IMR-90 (cell line): ENCODE measurements around the gene ARV1. TPM values are rescaled to one million over a fixed set of nuclear protein-coding genes. Genes with fewer than 3 reads are reported as not detected.
A peak's percentile ranks its signal among the peaks of the same experiment; 100 is the strongest.

Experiments
- ATAC-seq: fragments of 200-7000 bp; cut with Tn5 transposase; 2 replicates; pipeline ENCODE4 v1.9.1; 2020; ENCODE audit warnings: low read depth, mild to moderate bottlenecking, moderate library complexity
- BruUV-seq: library from RNA; stranded (reverse); fragments of 400-500 nt; replicated peaks from 2 replicates; lab custom pipeline; 2021; lab: Mats Ljungman, UMichigan
- CTCF ChIA-PET: fragments of 300-600 bp; formaldehyde crosslinking; extraction: SDS; loops from one replicate; lab custom pipeline; 2021; ENCODE audit warnings: antibody characterized with exemption; lab: Yijun Ruan, JAX
- POLR2A ChIA-PET: fragments of 300-600 bp; sonication (Branson Sonifier 250); formaldehyde crosslinking; loops from one replicate; lab custom pipeline; 2022; ENCODE audit warnings: antibody characterized with exemption; ENCODE audit not compliant: unreplicated experiment; lab: Charles Lee
- DNase-seq: peaks from one replicate; pipeline ENCODE4 v3.0.0; 2013
- H2AFZ ChIP-seq: replicated peaks from 2 replicates; pipeline ENCODE3; 2013; ENCODE audit warnings: low read length, mild to moderate bottlenecking; ENCODE audit not compliant: poor library complexity
- H2AK5ac ChIP-seq: 2 replicates; pipeline ENCODE4 v1.6.1; 2013; ENCODE audit warnings: low read depth, low read length, inconsistent platforms
- H2AK9ac ChIP-seq: replicated peaks from 2 replicates; pipeline ENCODE3; 2013; ENCODE audit warnings: mild to moderate bottlenecking, low read depth, low read length, moderate library complexity; ENCODE audit not compliant: poor library complexity
- H2BK120ac ChIP-seq: 2 replicates; pipeline ENCODE4 v1.6.1; 2013; ENCODE audit warnings: low read depth, low read length, inconsistent platforms
- H2BK15ac ChIP-seq: 3 replicates; pipeline ENCODE4 v1.6.1; 2013; ENCODE audit warnings: low read depth, low read length, inconsistent platforms
- H2BK20ac ChIP-seq: 2 replicates; pipeline ENCODE4 v1.6.1; 2013; ENCODE audit warnings: low read depth, mild to moderate bottlenecking, inconsistent platforms, low read length, moderate library complexity
- H2BK5ac ChIP-seq: 2 replicates; pipeline ENCODE4 v1.6.1; 2013; ENCODE audit warnings: mild to moderate bottlenecking, low read depth, low read length, inconsistent platforms; ENCODE audit not compliant: poor library complexity, severe bottlenecking
- H3K14ac ChIP-seq: replicated peaks from 2 replicates; pipeline ENCODE4 v1.6.1; 2013; ENCODE audit warnings: low read depth, low read length, inconsistent platforms
- H3K18ac ChIP-seq: 2 replicates; pipeline ENCODE4 v1.6.1; 2013; ENCODE audit warnings: low read depth, low read length, control low read depth
- H3K23ac ChIP-seq: 2 replicates; pipeline ENCODE4 v1.6.1; 2013; ENCODE audit warnings: low read depth, low read length, inconsistent platforms
- H3K27ac ChIP-seq: 2 replicates; pipeline ENCODE4 v1.5.1; 2013; ENCODE audit warnings: mild to moderate bottlenecking, control low read depth, low read length; ENCODE audit not compliant: insufficient read depth
- H3K27me3 ChIP-seq: 2 replicates; pipeline ENCODE4 v1.6.1; 2013; ENCODE audit warnings: low read length; ENCODE audit not compliant: control insufficient read depth, insufficient read depth
- H3K36me3 ChIP-seq: 2 replicates; pipeline ENCODE4 v1.6.1; 2013; ENCODE audit warnings: low read length, mixed read lengths; ENCODE audit not compliant: control insufficient read depth, insufficient read depth
- H3K4ac ChIP-seq: 2 replicates; pipeline ENCODE4 v1.6.1; 2013; ENCODE audit warnings: low read depth, low read length, inconsistent platforms
- H3K4me1 ChIP-seq: 2 replicates; pipeline ENCODE4 v1.6.1; 2013; ENCODE audit warnings: low read length, mixed read lengths; ENCODE audit not compliant: control insufficient read depth, insufficient read depth
- H3K4me2 ChIP-seq: 2 replicates; pipeline ENCODE4 v1.6.1; 2013; ENCODE audit warnings: low read depth, mild to moderate bottlenecking, control low read depth, low read length, moderate library complexity
- H3K4me3 ChIP-seq: 2 replicates; pipeline ENCODE4 v1.5.1; 2013; ENCODE audit warnings: low read depth, mild to moderate bottlenecking, control low read depth, low read length, moderate library complexity; ENCODE audit not compliant: insufficient read depth
- H3K56ac ChIP-seq: 2 replicates; pipeline ENCODE4 v1.6.1; 2013; ENCODE audit warnings: low read length, inconsistent platforms; ENCODE audit not compliant: insufficient read depth; ENCODE audit errors: extremely low read depth
- H3K79me1 ChIP-seq, 2 experiments: 2 replicates each; pipeline ENCODE4 v1.6.1; 2013; ENCODE audit warnings: low read length in 2 of 2, inconsistent platforms in 1 of 2, low read depth in 1 of 2
- H3K9ac ChIP-seq: 2 replicates; pipeline ENCODE4 v1.6.1; 2013; ENCODE audit warnings: low read depth, low read length, control low read depth
- H3K9me1 ChIP-seq: 2 replicates; pipeline ENCODE4 v1.6.1; 2013; ENCODE audit warnings: low read length, inconsistent platforms; ENCODE audit not compliant: insufficient read depth
- H3K9me3 ChIP-seq: 2 replicates; pipeline ENCODE4 v1.6.1; 2013; ENCODE audit warnings: low read length; ENCODE audit not compliant: control insufficient read depth, insufficient read depth
- H4K20me1 ChIP-seq: 2 replicates; pipeline ENCODE4 v1.6.1; 2013; ENCODE audit warnings: low read length, inconsistent platforms; ENCODE audit not compliant: insufficient read depth
- H4K5ac ChIP-seq: 2 replicates; pipeline ENCODE4 v1.6.1; 2013; ENCODE audit warnings: mild to moderate bottlenecking, low read depth, low read length, control low read depth
- H4K8ac ChIP-seq, 2 experiments: 2 replicates each; pipeline ENCODE4 v1.6.1; 2013; ENCODE audit warnings: low read depth in 2 of 2, low read length in 2 of 2, control low read depth in 1 of 2, inconsistent platforms in 1 of 2
- H4K91ac ChIP-seq: 2 replicates; pipeline ENCODE4 v1.6.1; 2013; ENCODE audit warnings: low read depth, low read length, inconsistent platforms; ENCODE audit not compliant: insufficient read depth
- CEBPB ChIP-seq: IDR thresholded peaks from 2 replicates; pipeline ENCODE4 v1.6.1; 2012; ENCODE audit warnings: low read depth, low read length, improper control_type of control experiment
- FOS ChIP-seq: fragments of 150-350 bp; IDR thresholded peaks from 2 replicates; pipeline ENCODE4 v1.6.1; 2016; ENCODE audit warnings: low read depth, low read length
- RFX5 ChIP-seq: IDR thresholded peaks from 2 replicates; pipeline ENCODE4 v1.8.0; 2012; ENCODE audit warnings: low read depth, mild to moderate bottlenecking, low read length, moderate library complexity
- USF2 ChIP-seq: fragments of 150-350 bp; IDR thresholded peaks from 2 replicates; pipeline ENCODE4 v1.6.1; 2017; ENCODE audit warnings: mild to moderate bottlenecking, antibody characterized with exemption, low read length, low read depth
- WGBS, 2 experiments: methylation state at CpG; one replicate each; pipeline versions ENCODE4 v1.1.5 to v1.1.7; 2013; ENCODE audit warnings: missing lambda C conversion rate in 2 of 2; ENCODE audit not compliant: insufficient read length in 1 of 2; ENCODE audit errors: extremely low coverage in 2 of 2; 5-methylcytosine and 5-hydroxymethylcytosine counted together
- dilution Hi-C: fragments of 300-500 bp; cut with HindIII; formaldehyde crosslinking; loops from one replicate; pipeline ENCODE4 v1.14.3; 2018; ENCODE audit warnings: low sequenced_read_pairs; ENCODE audit not compliant: unreplicated experiment
- in situ Hi-C: fragments of 300-500 bp; cut with MboI; formaldehyde crosslinking; loops from 3 replicates; pipeline ENCODE4 v1.14.3; 2019; ENCODE audit warnings: low sequenced_read_pairs, inconsistent platforms, mixed read lengths
- intact Hi-C: fragments of 100-400 bp; cut with micrococcal nuclease; formaldehyde crosslinking; loops from 2 replicates; pipeline ENCODE4 v1.10.0; 2022
- polyA plus RNA-seq, 3 experiments: library from polyadenylated mRNA; depleted of rRNA; stranded (reverse); fragments of >200 nt; gene quantifications; 2 replicates each; pipeline ENCODE4 v1.2.3, GENCODE V29; 2012; ENCODE audit warnings: low replicate concordance in 1 of 3
- total RNA-seq: library from RNA; depleted of rRNA; stranded (reverse); fragments of >200 nt; gene quantifications from 2 replicates; pipeline ENCODE4 v1.2.3, GENCODE V29; 2012; rRNA removed

ARV1 gene
- total and polyA plus RNA-seq, 2 of the 4 experiments (the other 2 are of a cell fraction): 19.0 to 22.9 TPM

- H4K5ac ChIP-seq: no peak overlapping the region
- H3K79me1 ChIP-seq: no peaks in the 10 kb centered on the region
- ChIA-PET POLR2A (no interaction called here), CTCF (interaction anchor here (0.6 kb wide), 2 partner anchors 44 to 158 kb away, joined by 3 read pairs; no protein-coding TSS in a partner anchor)
- H2BK120ac ChIP-seq: no peak overlapping the region
- in situ Hi-C loops (no loop called here), dilution Hi-C loops (no loop called here), intact Hi-C loops (loop anchor here (5.0 kb wide), 1 partner anchor 153 kb away; no protein-coding TSS in a partner anchor)
- H2AK9ac ChIP-seq: no peak overlapping the region
- peaks cover 22% of the 10 kb centered on the region for H3K27me3 ChIP-seq
- H3K4me2 ChIP-seq: no peak overlapping the region
- no peak overlapping the region for H2BK5ac ChIP-seq
- peaks cover 2% of the 10 kb centered on the region; the same call in 1 of the 2 replicates for H3K4me1 ChIP-seq
- H3K4me3 ChIP-seq: no peak overlapping the region
- peaks cover 9% of the 10 kb centered on the region for H3K9me3 ChIP-seq
- no peak overlapping the region for H2AK5ac ChIP-seq
- WGBS, 2 experiments: 40% methylated on average over 1 of the region's 10 CpGs; no CpG with 5 or more reads in 1 of the 2 experiments
- no TSS peak for BruUV-seq
- DNase-seq: no peak
- H3K4ac ChIP-seq: no peak overlapping the region
- TF ChIP-seq CEBPB (peak; percentile 66), USF2 (no peak), FOS (no peak), RFX5 (no peak)
- H3K23ac ChIP-seq: no peak overlapping the region
- no peaks in the 10 kb centered on the region for H4K20me1 ChIP-seq
- H3K18ac ChIP-seq: no peak overlapping the region
- no peak overlapping the region for H3K14ac ChIP-seq
- H3K9ac ChIP-seq: no peak overlapping the region
- no peak overlapping the region for H4K8ac ChIP-seq
- H2BK20ac ChIP-seq: no peak overlapping the region
- no peak overlapping the region for H3K56ac ChIP-seq
- no peaks in the 10 kb centered on the region for H3K36me3 ChIP-seq
- no peak for ATAC-seq
- H4K91ac ChIP-seq: no peak overlapping the region
- H2AFZ ChIP-seq: no peak overlapping the region
- no peak overlapping the region for H2BK15ac ChIP-seq
- H3K27ac ChIP-seq: no peak overlapping the region
- no peaks in the 10 kb centered on the region for H3K9me1 ChIP-seq
Measured at GRCh38 chr1:231049121-231049979, 70.5 kb downstream of the ARV1 start.

Other genes starting within 250 kb of the ARV1 start
- not detected in 2 replicates for gene CAPN9, start 231.7 kb upstream of the ARV1 start, total RNA-seq
- gene CAPN9, start 231.7 kb upstream of the ARV1 start, polyA plus RNA-seq (2012; rRNA removed): not detected in 2 replicates
- gene C1orf198, start 110.6 kb upstream of the ARV1 start, total RNA-seq: 74.4 and 76.2 TPM in 2 replicates
- gene C1orf198, start 110.6 kb upstream of the ARV1 start, polyA plus RNA-seq (2012; rRNA removed): 63.9 and 67.4 TPM in 2 replicates
- 8.9 and 9.1 TPM in 2 replicates for gene TTC13, start 233 bp upstream of the ARV1 start, total RNA-seq
- gene TTC13, start 233 bp upstream of the ARV1 start, polyA plus RNA-seq (2012; rRNA removed): 6.0 and 6.1 TPM in 2 replicates
- 6.8 and 7.5 TPM in 2 replicates for gene FAM89A, start 61.2 kb downstream of the ARV1 start, total RNA-seq
- 8.1 and 8.5 TPM in 2 replicates for gene FAM89A, start 61.2 kb downstream of the ARV1 start, polyA plus RNA-seq (2012; rRNA removed)
- gene TRIM67, start 183.0 kb downstream of the ARV1 start, total RNA-seq: not detected in 2 replicates
- gene TRIM67, start 183.0 kb downstream of the ARV1 start, polyA plus RNA-seq (2012; rRNA removed): not detected in 2 replicates